GM20431 (cell line): ENCODE measurements around the gene FDXR.
"Not testable (repeated sequence)": the region's sequence is repeated elsewhere in the genome, so short reads cannot be mapped to it uniquely, and the experiment has no call there.

Experiments
- in situ Hi-C: fragments of 300-500 bp; cut with MseI, MboI; formaldehyde crosslinking; loops from one replicate; pipeline ENCODE4 v1.15.0; 2020; ENCODE audit warnings: low sequenced_read_pairs; ENCODE audit not compliant: unreplicated experiment

The FDXR gene

GRCh38 chr17:74874615-74875037 is 1.8 kb upstream of the FDXR start:
- in situ Hi-C loops: no loop called here

GRCh38 chr17:74873874-74874614 is 1.2 kb upstream of the FDXR start:
- in situ Hi-C loops: no loop called here

GRCh38 chr17:74873037-74873873 is 461 bp upstream of the FDXR start:
- in situ Hi-C loops: no loop called here

- in situ Hi-C loops: no loop called here
Observed at GRCh38 chr17:74871356-74872076, 1.3 kb downstream of the FDXR start.

- in situ Hi-C loops: no loop called here
Observed at GRCh38 chr17:74870512-74870911, 2.3 kb downstream of the FDXR start.

GRCh38 chr17:74870028-74870427 is 2.8 kb downstream of the FDXR start:
- in situ Hi-C loops: not testable (repeated sequence)

- in situ Hi-C loops: loop anchor here (10.0 kb wide), 1 partner anchor 74 kb away; no protein-coding TSS in a partner anchor
Observed at GRCh38 chr17:74868908-74869255, 3.9 kb downstream of the FDXR start.

GRCh38 chr17:74868251-74868907 is 4.4 kb downstream of the FDXR start:
- in situ Hi-C loops: loop anchor here (10.0 kb wide), 1 partner anchor 74 kb away; no protein-coding TSS in a partner anchor

GRCh38 chr17:74866198-74866835 is 6.5 kb downstream of the FDXR start:
- in situ Hi-C loops: loop anchor here (10.0 kb wide), 1 partner anchor 72 kb away; no protein-coding TSS in a partner anchor

- in situ Hi-C loops: loop anchor here (10.0 kb wide), 1 partner anchor 71 kb away; no protein-coding TSS in a partner anchor
Observed at GRCh38 chr17:74865504-74866197, 7.1 kb downstream of the FDXR start.

GRCh38 chr17:74864866-74865395 is 7.9 kb downstream of the FDXR start:
- in situ Hi-C loops: loop anchor here (10.0 kb wide), 1 partner anchor 70 kb away; no protein-coding TSS in a partner anchor

GRCh38 chr17:74864297-74864865 is 8.4 kb downstream of the FDXR start:
- in situ Hi-C loops: loop anchor here (10.0 kb wide), 1 partner anchor 70 kb away; no protein-coding TSS in a partner anchor

GRCh38 chr17:74863420-74864296 is 9.1 kb downstream of the FDXR start:
- in situ Hi-C loops: loop anchor here (10.0 kb wide), 1 partner anchor 69 kb away; no protein-coding TSS in a partner anchor

GRCh38 chr17:74862919-74863318 is 9.9 kb downstream of the FDXR start:
- in situ Hi-C loops: loop anchor here (10.0 kb wide), 1 partner anchor 68 kb away; no protein-coding TSS in a partner anchor

GRCh38 chr17:74862108-74862901 is 10.5 kb downstream of the FDXR start:
- in situ Hi-C loops: loop anchor here (10.0 kb wide), 1 partner anchor 68 kb away; no protein-coding TSS in a partner anchor

- in situ Hi-C loops: loop anchor here (10.0 kb wide), 1 partner anchor 67 kb away; no protein-coding TSS in a partner anchor
Observed at GRCh38 chr17:74861662-74862107, 11.1 kb downstream of the FDXR start.
